ENCODE measurements around the gene ASAP2. TPM values are rescaled to one million over a fixed set of nuclear protein-coding genes. Genes with fewer than 3 reads are reported as not detected.
A peak's percentile ranks its signal among the peaks of the same experiment; 100 is the strongest.

ASAP2 gene
- total RNA-seq, 6 donors from 2014 or later: 20.4 to 26.0 (median 23.4) TPM

DNA sequence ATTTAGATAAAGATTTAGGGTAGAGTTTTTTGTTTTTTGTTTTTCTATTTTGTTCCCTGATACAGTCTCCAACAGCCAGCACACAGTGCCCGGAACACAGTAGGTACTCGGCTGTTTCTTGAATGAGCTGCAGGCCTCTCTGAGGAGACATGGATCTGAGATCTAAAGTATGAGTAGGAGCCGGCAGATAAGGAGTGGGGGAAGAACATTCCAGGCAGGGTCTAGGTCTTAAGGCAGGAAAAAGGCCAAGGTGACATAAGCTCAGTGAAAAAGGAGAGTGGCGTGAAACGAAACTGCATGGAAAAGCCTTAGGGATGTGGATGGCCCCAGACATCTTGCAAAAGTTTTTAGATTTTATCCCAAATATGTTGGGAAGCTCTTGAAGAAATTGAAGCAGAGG, 122.3 kb downstream of the ASAP2 start:
- Histone ChIP-seq H3K36me3 (peaks cover 0 to 10% (median 0%) of the 10 kb centered on the region in 4 donors), H3K27me3 (no peaks in the 10 kb centered on the region), H3K27ac (no peak overlapping the region), H3K9me3 (no peaks in the 10 kb centered on the region), H3K4me1 (peaks cover 18 to 28% (median 27%) of the 10 kb centered on the region in 4 donors), H3K4me3 (no peak overlapping the region)
- WGBS, 2 donors: 90 to 94% methylated on average over 5 of the region's 5 CpGs
- ATAC-seq (ENCODE audit: low FRiP score in 2 of 2) (no peak), DNase-seq (no peak)
- no peak for TF ChIP-seq POLR2AphosphoS5 (IDR thresholded peaks at IDR 0.05)
- no peak for TF ChIP-seq POLR2A (IDR thresholded peaks at IDR 0.05)
- TF ChIP-seq CTCF (IDR thresholded peaks at IDR 0.05): no peak
- TF ChIP-seq EP300 (IDR thresholded peaks at IDR 0.05): no peak

- peaks cover 0 to 8% (median 0%) of the 10 kb centered on the region in 4 donors for H3K36me3 ChIP-seq
- TF ChIP-seq EP300 (IDR thresholded peaks at IDR 0.05) (no peak), POLR2AphosphoS5 (IDR thresholded peaks at IDR 0.05) (no peak), POLR2A (IDR thresholded peaks at IDR 0.05) (no peak)
- peaks cover 18 to 28% (median 27%) of the 10 kb centered on the region in 4 donors for H3K4me1 ChIP-seq
- WGBS, 2 donors: 81 to 90% methylated on average over 5 of the region's 5 CpGs
- H3K4me3 ChIP-seq: no peak overlapping the region
- no peak overlapping the region for H3K27ac ChIP-seq
- DNase-seq (no peak), ATAC-seq (ENCODE audit: low FRiP score in 2 of 2) (no peak)
- H3K9me3 ChIP-seq: no peaks in the 10 kb centered on the region
- H3K27me3 ChIP-seq: no peaks in the 10 kb centered on the region
Observed at GRCh38 chr2:9329497-9329896, 122.9 kb downstream of the ASAP2 start.

DNA sequence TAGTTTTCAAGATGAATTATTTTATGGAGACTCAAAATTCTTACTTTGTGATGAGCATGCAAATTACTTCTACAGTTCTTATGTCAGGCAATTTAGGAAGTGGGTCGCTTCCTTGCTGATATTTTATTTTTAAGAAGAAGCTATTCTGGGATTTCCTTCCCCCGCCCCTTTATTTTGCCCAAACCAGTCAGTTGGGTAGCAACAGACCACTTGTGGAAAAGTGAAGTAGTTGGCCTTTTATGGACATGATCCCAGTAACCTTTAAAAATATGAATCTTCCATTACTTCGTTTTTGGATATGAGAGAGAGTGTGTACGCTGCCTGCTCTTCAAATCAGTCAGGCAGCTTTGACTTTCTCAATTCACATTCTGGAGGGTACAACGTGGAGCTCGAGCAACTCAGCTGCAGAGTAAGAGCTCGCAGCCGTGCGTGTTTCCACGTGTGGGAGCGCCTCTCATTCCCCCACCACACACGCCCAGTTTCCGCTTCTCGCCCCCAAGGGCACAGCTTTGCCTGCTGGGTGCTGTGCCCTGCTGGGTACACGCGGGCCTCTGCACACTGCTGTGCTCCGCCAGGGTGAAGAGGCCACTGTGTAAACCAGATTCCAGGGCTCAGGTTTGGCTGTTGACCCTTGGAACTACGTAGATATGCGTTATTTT, 124.1 kb downstream of the ASAP2 start:
- 61 to 64% methylated on average over 19 of the region's 19 CpGs for WGBS, 2 donors
- peak; percentile 50 to 76 for ATAC-seq (ENCODE audit: low FRiP score in 2 of 2)
- peak overlapping the region in 2 of 4 donors; percentile 8 to 38 for H3K27ac ChIP-seq
- DNase-seq: peak in 1 of 2 donors; percentile 77
- no peak overlapping the region for H3K4me3 ChIP-seq
- H3K9me3 ChIP-seq: no peaks in the 10 kb centered on the region
- TF ChIP-seq POLR2A (IDR thresholded peaks at IDR 0.05) (no peak), CTCF (IDR thresholded peaks at IDR 0.05) (no peak), EP300 (IDR thresholded peaks at IDR 0.05) (no peak), POLR2AphosphoS5 (IDR thresholded peaks at IDR 0.05) (no peak)
- peaks cover 0 to 5% (median 2%) of the 10 kb centered on the region in 4 donors for H3K36me3 ChIP-seq
- H3K27me3 ChIP-seq: no peaks in the 10 kb centered on the region
- H3K4me1 ChIP-seq: peaks cover 18 to 28% (median 27%) of the 10 kb centered on the region in 4 donors

DNA sequence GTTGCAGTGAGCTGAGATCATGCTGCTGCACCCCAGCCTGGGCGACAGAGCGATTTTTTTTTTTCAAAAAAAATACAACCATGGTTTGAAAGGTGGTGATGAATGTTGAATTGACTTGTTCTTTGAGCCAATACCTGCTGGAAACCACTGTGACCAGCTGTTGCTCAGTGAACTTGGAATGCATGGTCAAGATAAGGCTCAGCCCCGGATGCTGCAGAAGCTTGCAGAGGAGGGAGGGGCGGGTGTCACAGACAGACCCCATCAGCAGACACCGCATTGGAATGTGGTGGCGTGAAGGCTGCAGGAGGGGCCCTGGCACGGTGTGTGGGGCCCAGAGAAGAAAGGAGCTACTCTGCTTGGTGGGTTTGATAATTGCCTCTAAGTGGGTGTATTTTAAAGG, 125.1 kb downstream of the ASAP2 start:
- ATAC-seq (ENCODE audit: low FRiP score in 2 of 2) (no peak), DNase-seq (no peak)
- Histone ChIP-seq H3K36me3 (peaks cover 0 to 5% (median 1%) of the 10 kb centered on the region in 4 donors), H3K4me1 (peaks cover 18 to 32% (median 29%) of the 10 kb centered on the region in 4 donors), H3K9me3 (no peaks in the 10 kb centered on the region), H3K4me3 (no peak overlapping the region), H3K27me3 (no peaks in the 10 kb centered on the region), H3K27ac (peak overlapping the region in 1 of 4 donors; percentile 23)
- WGBS, 2 donors: 58 to 60% methylated on average over 7 of the region's 7 CpGs
- TF ChIP-seq POLR2A (IDR thresholded peaks at IDR 0.05) (no peak), CTCF (IDR thresholded peaks at IDR 0.05) (no peak), EP300 (IDR thresholded peaks at IDR 0.05) (no peak), POLR2AphosphoS5 (IDR thresholded peaks at IDR 0.05) (no peak)

DNA sequence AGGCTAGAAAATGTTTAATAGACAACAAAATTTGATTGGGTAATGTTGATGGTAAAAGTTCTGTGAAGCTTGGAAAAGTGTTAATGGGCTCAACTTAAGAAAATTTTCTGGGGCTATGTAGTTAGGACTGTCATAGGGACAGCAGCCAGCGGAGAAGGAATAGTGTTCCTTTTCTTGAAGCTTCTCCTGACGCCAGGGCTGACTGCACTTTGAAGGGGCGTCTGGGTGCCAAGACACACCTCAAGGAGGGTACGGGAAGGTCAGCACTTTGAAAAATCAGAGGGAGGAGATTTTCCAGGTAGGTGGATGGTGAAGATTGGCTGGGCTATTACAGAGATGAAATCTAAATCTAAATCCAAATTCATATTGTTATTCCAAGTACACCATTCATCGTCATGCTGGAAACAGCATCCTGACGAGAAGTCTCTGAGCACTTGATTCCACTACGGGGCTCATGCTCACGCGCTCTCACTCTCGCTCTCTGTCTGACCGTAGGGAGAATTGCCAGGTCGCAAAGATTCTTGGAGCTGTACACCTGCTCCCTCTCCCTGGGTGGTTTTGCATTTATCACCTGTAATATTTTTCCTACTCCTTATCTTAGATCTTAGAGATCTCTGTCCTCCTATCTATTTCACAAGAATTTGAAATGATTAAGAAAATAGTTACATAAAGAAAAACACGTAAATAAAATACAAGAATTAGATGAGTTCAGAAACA, 125.7 kb downstream of the ASAP2 start:
- Histone ChIP-seq H3K27ac (peak overlapping the region in 2 of 4 donors; percentile 1 to 23), H3K36me3 (peaks cover 0 to 5% (median 1%) of the 10 kb centered on the region in 4 donors), H3K9me3 (no peaks in the 10 kb centered on the region), H3K4me1 (peaks cover 14 to 32% (median 29%) of the 10 kb centered on the region in 4 donors), H3K4me3 (no peak overlapping the region), H3K27me3 (no peaks in the 10 kb centered on the region)
- DNase-seq (no peak), ATAC-seq (ENCODE audit: low FRiP score in 2 of 2) (no peak)
- WGBS, 2 donors: 86 to 89% methylated on average over 13 of the region's 13 CpGs
- TF ChIP-seq POLR2A (IDR thresholded peaks at IDR 0.05): no peak
- TF ChIP-seq CTCF (IDR thresholded peaks at IDR 0.05): no peak
- TF ChIP-seq EP300 (IDR thresholded peaks at IDR 0.05): no peak
- TF ChIP-seq POLR2AphosphoS5 (IDR thresholded peaks at IDR 0.05): no peak
